Esophagus muscularis mucosa (tissue), 4 donors: ENCODE data around the gene CD96. TPM values are rescaled to one million over a fixed set of nuclear protein-coding genes. Genes with fewer than 3 reads are reported as not detected.
A peak's percentile ranks its signal among the peaks of the same experiment; 100 is the strongest.

Experiments
- DNase-seq: peaks from one replicate; pipeline ENCODE4 v3.0.0-alpha.2; 2017; ENCODE audit errors: extremely low spot score
- H3K27ac ChIP-seq, 4 donors: fragments of 200-600 bp; sonication (generic); replicated peaks in 1 of 4; 1 replicate in 3 of 4; 2 replicates in 1 of 4; pipeline ENCODE4 v1.5.1; 2016 to 2019; ENCODE audit warnings: mild to moderate bottlenecking in 1 of 4
- H3K27me3 ChIP-seq, 4 donors: fragments of 200-600 bp; sonication (generic); one replicate each; pipeline versions ENCODE4 v1.5.1 to v1.6.0; 2016 to 2019
- H3K36me3 ChIP-seq, 4 donors: fragments of 200-600 bp; sonication (generic); one replicate each; pipeline ENCODE4 v1.5.1; 2016 to 2019
- H3K4me1 ChIP-seq, 4 donors: fragments of 200-600 bp; sonication (generic); one replicate each; pipeline ENCODE4 v1.5.1; 2016 to 2019
- H3K4me3 ChIP-seq, 4 donors: fragments of 200-600 bp; sonication (generic); 1 replicate in 2 of 4; 2 replicates in 2 of 4; pipeline ENCODE4 v1.5.1; 2016 to 2019; ENCODE audit warnings: mild to moderate bottlenecking in 4 of 4, moderate library complexity in 1 of 4
- H3K9me3 ChIP-seq, 4 donors: fragments of 200-600 bp; sonication (generic); 1 replicate in 3 of 4; 2 replicates in 1 of 4; pipeline ENCODE4 v1.5.1; 2016 to 2019
- EP300 ChIP-seq: sonication (generic); formaldehyde crosslinking; IDR thresholded peaks from one replicate; pipeline ENCODE4 v1.6.1; 2017; ENCODE audit warnings: antibody characterized with exemption
- POLR2A ChIP-seq: fragments of 450-650 bp; IDR thresholded peaks from one replicate; pipeline ENCODE4 v1.6.1; 2017; ENCODE audit warnings: antibody characterized with exemption, moderate library complexity, mild to moderate bottlenecking, low read depth
- POLR2AphosphoS5 ChIP-seq, 2 donors: sonication (generic); formaldehyde crosslinking; IDR thresholded peaks; one replicate each; pipeline ENCODE4 v1.6.1; 2017; ENCODE audit warnings: antibody characterized with exemption in 2 of 2
- whole genome bisulfite sequencing: methylation state at CpG from one replicate; pipeline ENCODE4 v1.1.5; 2018; 5-methylcytosine and 5-hydroxymethylcytosine counted together
- intact Hi-C: fragments of 100-400 bp; cut with DNase I; formaldehyde crosslinking; loops from one replicate; pipeline ENCODE4 v1.15.1; 2023
- total RNA-seq, 4 donors: library from RNA; depleted of rRNA; stranded (reverse); fragments of >200 nt; gene quantifications; one replicate each; pipeline versions ENCODE4 v1.1.0 to v1.2.1, GENCODE V29; 2016
- TF ChIP-seq, protein P1 (sequence below), 3 experiments: fragments of 200-600 bp in 2 of 3; fragments of 450-650 bp in 1 of 3; sonication (generic) in 2 of 3; IDR thresholded peaks; one replicate each; pipeline ENCODE4 v1.5.1; 2017 to 2019; ENCODE audit warnings: antibody characterized with exemption in 3 of 3, mild to moderate bottlenecking in 2 of 3, moderate library complexity in 1 of 3

Gene CD96
- total RNA-seq, 4 donors from 2014 or later = 0.17 to 1.5 (median 0.43) TPM

DNA sequence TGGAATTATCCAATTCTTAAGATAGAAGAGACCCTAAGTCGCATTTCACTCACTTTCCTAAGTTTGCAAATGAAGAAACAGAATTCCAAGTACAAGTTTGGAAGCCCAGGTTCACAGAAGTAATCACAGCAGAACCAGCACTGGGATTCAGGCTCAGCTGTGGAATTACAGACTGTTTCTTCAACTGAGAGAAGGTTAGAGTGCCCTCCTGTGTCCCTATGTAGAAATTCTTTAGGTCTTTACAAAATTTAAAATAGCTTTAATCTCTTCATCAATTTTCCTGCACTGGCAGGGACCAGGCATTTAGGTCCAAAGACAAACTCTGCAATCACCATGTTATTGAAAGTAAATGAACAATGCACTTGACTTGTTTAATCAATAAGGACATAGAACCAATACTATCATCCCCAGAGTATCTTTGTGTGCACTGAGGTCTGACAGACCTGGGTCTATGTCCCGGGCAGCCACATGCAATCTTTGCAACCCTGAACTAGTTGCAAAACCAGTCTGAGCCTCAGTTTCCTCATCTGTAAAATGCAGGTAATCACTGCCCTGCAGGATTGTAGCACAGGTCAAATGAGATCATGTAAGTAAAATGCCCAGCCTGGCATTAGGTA is 149.4 kb downstream of the CD96 start:
- TF ChIP-seq, protein P1, sequence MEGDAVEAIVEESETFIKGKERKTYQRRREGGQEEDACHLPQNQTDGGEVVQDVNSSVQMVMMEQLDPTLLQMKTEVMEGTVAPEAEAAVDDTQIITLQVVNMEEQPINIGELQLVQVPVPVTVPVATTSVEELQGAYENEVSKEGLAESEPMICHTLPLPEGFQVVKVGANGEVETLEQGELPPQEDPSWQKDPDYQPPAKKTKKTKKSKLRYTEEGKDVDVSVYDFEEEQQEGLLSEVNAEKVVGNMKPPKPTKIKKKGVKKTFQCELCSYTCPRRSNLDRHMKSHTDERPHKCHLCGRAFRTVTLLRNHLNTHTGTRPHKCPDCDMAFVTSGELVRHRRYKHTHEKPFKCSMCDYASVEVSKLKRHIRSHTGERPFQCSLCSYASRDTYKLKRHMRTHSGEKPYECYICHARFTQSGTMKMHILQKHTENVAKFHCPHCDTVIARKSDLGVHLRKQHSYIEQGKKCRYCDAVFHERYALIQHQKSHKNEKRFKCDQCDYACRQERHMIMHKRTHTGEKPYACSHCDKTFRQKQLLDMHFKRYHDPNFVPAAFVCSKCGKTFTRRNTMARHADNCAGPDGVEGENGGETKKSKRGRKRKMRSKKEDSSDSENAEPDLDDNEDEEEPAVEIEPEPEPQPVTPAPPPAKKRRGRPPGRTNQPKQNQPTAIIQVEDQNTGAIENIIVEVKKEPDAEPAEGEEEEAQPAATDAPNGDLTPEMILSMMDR (IDR thresholded peaks at IDR 0.05) = peak in 2 of 3 experiments; percentile 27 to 33
- TF ChIP-seq EP300 = no peak
- 61% methylated on average over 2 of the region's 2 CpGs for WGBS

DNA sequence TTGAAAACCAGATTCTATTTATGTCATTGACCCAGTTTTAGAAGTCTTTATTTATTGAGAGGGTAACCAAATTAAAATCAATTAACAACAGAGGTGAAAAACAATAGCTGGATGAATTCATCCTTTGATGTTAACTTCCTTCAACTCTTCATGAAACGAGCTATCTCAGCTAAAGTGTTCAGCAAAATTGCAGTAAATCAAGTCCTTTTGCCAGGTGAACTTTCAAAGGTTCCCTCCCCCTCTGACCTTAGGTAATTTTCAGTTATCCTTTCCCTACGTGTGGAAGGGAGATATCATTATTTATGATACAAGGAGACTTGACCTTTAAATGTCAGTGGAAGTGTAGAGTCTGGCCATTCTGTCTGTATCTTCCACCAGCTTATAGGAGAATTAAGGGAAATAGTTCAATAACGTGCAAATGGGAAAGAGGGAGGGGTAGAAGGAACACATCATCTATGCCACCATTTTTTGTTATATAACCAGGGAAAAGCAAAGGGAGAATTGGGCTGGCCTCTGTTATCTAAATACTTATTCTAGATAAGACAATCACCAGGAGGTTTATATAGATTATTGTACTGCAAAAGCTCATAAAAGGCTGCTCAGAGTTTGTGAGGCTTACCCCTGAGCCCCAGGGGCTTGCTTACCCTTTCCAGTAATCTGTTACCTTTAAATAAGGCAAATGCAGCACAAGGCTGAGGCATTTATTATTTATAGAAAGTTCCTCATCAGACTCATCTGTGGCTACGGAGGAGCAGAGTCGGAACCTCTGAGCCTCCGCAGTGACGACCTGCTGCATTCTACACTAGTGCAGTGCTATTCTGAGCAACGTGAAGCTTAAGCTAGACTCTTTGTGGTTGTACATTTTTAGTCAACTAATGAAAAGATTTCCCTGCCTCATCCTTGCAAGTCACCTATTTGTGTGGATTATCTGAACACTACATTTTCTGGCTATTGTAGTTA is 150.9 kb downstream of the CD96 start:
- TF ChIP-seq, protein P1 (IDR thresholded peaks at IDR 0.05) = no peak
- TF ChIP-seq POLR2AphosphoS5 (IDR thresholded peaks at IDR 0.05) (no peak), EP300 (no peak), POLR2A (no peak)
- DNase-seq = no peak
- Histone ChIP-seq H3K27ac (no peak overlapping the region), H3K27me3 (no peaks in the 10 kb centered on the region), H3K9me3 (no peaks in the 10 kb centered on the region), H3K4me3 (no peak overlapping the region), H3K4me1 (no peaks in the 10 kb centered on the region), H3K36me3 (no peaks in the 10 kb centered on the region)
- intact Hi-C loops = no loop called here
- whole genome bisulfite sequencing = 63% methylated on average over 8 of the region's 8 CpGs

More for the DNA sequence above, 149.4 kb downstream of the CD96 start:
- no peaks in the 10 kb centered on the region for H3K4me1 ChIP-seq
- DNase-seq = no peak
- intact Hi-C loops = no loop called here
- H3K36me3 ChIP-seq = no peaks in the 10 kb centered on the region
- no peak overlapping the region for H3K27ac ChIP-seq
- H3K9me3 ChIP-seq = no peaks in the 10 kb centered on the region
- no peaks in the 10 kb centered on the region for H3K27me3 ChIP-seq
- H3K4me3 ChIP-seq = no peak overlapping the region

DNA sequence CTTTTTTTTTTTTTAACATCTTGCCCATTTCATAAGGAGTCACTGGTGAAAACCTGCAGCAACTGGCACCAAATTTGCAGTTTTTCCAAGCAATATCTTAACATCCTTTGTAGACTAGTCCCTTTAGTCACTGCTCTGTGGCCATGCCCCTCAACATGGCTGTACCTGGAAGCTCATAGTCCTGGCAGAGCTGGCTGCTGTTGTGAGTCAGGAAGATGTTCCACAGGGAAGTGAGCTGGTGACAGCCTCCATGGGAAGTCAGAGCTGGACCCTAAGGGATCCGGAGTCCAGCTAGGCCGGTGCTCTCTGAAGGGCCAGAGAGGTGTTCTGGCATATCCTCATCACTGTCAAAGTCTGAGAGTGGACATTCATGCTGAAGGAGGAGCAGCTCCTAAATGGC is 152.5 kb downstream of the CD96 start:
- H3K36me3 ChIP-seq = no peaks in the 10 kb centered on the region
- TF ChIP-seq, protein P1 (IDR thresholded peaks at IDR 0.05) = no peak
- TF ChIP-seq POLR2AphosphoS5 (IDR thresholded peaks at IDR 0.05) (no peak), POLR2A (no peak), EP300 (no peak)
- intact Hi-C loops = no loop called here
- H3K27me3 ChIP-seq = no peaks in the 10 kb centered on the region
- no peak overlapping the region for H3K4me3 ChIP-seq
- no peaks in the 10 kb centered on the region for H3K4me1 ChIP-seq
- H3K9me3 ChIP-seq = no peaks in the 10 kb centered on the region
- DNase-seq = no peak
- WGBS = 100% methylated on average over 2 of the region's 2 CpGs
- H3K27ac ChIP-seq = no peak overlapping the region

DNA sequence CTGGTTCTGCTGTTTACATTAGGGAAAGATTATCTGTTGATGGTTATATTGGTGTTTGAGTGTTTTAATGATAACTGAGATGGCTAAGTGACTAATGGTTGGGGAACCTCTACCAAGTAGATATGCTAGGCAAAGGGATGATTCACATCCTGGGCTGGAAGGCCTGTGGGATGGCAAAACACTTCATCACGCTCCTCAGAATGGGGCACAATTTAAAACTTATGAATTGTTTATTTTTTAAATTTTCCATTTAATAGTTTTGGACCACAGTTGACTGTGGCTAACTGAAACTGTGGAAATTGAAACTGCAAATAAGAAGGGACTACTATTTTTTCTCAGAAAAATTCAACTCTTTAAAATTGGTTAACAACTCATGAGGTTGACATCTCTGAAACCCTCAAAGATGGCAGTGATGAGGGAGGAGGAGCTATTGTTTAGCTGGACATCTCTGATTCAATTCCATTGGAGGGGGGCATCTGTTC is 153.7 kb downstream of the CD96 start:
- WGBS = 82% methylated on average over 1 of the region's 1 CpG
- Histone ChIP-seq H3K27me3 (no peaks in the 10 kb centered on the region), H3K36me3 (no peaks in the 10 kb centered on the region), H3K27ac (no peak overlapping the region), H3K4me3 (no peak overlapping the region), H3K4me1 (no peaks in the 10 kb centered on the region), H3K9me3 (no peaks in the 10 kb centered on the region)
- intact Hi-C loops = no loop called here
- no peak for DNase-seq
- TF ChIP-seq EP300 (no peak), POLR2A (no peak), POLR2AphosphoS5 (IDR thresholded peaks at IDR 0.05) (no peak)
- TF ChIP-seq, protein P1 (IDR thresholded peaks at IDR 0.05) = no peak
